Ureter (tissue), 1 donor: Measurements from ENCODE around the gene SRL. TPM values are rescaled to one million over a fixed set of nuclear protein-coding genes. Genes with fewer than 3 reads are reported as not detected.

Experiments
- DNase-seq: peaks from one replicate; pipeline ENCODE4 v3.0.0-alpha.2; 2020; ENCODE audit warnings: low spot score
- total RNA-seq: library from RNA; stranded (reverse); gene quantifications from one replicate; pipeline ENCODE4 v1.2.4, GENCODE V29; 2023
- donor health status: DM: yes; HTN: yes; CAD: no.

The SRL gene
- 10.1 TPM for total RNA-seq

DNA sequence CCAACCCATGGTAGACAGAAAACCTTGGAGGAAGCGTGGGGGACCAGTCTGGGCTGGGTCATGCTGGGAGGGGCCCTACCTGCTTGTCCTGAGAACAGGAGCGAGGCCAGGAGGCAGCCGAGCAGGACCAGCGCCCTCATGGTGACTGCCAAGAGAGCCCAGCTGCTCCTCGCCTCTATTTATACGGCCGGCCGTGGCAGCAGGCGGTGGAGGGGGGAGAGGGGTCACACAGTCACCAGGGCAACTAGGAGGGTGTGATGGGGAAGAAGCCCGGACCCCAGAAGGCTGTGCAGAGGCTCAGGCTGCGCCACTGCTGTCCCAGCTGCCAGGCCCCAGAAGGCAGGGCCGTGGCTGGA is at the start of gene SRL:
TSS of gene SRL (minus strand) at position 153 of the 356 bp plus-strand sequence. CDS start at position 140, 13 bp downstream.
- no peak for DNase-seq

DNA sequence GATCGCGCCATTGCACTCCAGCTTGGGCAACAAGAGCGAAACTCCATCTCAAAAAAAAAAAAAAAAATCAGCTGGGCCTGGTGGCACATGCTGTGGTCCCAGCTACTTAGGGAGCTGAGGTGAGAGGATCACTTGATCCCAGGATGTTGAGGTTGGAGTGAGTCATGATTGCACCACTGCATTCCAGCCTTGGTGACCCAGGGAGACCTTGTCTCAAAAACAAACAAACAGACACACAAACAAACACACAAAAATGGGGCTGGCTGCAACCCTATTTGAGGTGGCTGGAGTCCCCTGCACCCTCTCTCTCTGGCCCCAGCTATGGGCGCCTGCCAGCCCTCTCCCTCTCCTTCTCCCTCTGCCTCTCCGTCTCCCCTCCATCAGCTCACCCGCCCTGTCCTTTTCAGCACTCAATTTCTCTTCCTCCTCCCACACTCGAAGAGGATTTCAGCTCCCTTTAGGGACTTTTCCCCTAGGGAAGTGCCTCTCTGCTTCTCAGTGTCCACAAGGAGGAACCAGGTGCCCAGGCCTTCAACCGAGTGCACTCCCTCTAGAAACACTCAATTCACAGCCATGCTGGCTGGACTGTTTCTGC is 48.5 kb upstream of the SRL start:
- DNase-seq, result no peak

DNA sequence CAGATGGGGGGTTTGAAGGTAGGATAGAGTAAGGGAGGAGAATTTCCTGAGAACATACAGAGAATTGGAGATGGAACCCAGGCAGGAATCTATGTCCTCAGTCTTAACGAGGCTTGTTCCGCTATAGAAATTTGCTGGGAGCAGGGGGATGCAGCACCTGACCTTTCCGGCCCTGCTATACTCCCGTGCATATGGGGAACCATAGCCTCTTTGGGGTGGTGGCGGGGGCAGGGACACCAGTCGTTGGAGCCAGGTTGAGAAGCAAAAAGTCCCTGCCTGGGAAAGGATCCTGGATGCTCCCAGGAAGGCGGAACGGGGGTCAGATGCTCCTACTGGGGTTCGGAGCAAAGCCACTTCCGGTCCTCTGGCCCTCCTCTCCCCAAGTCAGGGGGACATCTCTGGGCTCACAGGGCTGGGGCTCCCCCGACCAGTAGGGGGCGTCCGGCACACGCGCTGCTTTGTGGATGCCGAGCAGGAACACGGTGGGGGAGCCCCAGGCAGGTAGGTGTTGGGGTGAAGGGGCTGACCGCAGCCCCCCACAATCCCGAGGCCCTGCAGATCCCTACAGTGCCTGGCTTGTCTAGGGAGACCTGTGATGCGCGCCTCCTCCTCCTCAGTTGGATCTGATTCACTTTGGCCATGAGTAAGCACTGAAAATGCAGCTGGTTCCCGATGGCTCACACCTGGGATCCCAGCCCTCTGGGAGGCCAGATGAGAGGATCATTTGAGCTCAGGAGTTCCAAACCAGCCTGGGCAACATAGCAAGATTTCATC is 46.5 kb upstream of the SRL start:
- peak; percentile 74 for DNase-seq

DNA sequence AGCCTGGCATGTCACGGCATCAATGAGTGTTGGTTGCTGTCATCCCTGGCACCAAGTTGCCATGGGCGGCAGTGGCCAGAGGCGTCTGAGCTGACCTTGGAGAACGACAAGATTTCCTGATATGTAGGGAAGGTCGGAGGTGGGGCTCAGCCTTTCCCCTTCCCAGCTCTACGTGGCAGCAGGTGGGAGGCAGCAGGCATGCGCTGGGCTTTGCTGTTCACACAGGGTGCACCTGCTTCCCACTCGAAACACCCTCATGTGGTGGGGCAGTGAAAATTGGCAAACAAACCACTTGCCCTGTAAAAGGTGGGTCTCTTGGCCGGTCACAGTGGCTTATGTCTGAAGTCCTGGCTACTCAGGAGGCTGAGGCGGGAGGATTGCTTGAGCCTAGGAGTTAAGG is 43.3 kb upstream of the SRL start:
- no peak for DNase-seq

DNA sequence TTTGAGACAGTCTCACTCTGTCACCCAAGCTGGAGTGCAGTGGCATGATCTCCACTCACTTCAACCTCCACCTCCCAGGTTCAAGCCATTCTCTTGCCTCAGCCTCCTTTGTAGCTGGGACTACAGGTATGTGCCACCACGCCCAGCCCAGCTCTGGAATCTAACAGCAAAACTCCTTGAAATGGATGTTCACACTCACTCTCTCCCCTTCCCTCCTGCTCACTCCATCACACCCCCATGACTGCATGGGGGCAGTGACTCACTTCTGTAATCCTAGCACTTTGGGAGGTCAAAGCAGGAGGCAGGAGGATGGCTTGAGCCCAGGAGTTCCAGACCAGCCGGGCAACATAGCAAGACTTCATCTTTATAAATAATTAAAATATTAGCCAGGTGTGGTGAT is 42.1 kb upstream of the SRL start:
- no peak for DNase-seq

DNA sequence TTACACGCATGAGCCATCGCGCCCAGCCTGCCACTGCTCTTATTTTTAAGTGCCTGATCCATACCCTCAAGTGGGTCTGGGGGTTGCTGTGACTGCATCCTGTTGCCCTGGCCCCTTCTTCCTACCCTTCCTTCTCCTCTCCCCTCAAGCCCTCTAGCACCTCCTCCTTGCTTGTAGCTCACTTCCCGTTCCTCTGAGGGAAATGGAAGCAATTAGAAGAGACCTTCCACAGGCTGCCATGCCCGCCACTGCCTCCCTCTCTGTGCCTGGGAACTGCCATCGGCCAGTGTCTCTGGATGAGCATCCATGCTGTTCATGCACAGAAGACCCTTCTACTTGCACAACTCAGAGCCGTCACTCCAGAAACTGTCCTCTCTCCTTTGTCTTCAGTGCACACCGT is 41.6 kb upstream of the SRL start:
- no peak for DNase-seq

DNA sequence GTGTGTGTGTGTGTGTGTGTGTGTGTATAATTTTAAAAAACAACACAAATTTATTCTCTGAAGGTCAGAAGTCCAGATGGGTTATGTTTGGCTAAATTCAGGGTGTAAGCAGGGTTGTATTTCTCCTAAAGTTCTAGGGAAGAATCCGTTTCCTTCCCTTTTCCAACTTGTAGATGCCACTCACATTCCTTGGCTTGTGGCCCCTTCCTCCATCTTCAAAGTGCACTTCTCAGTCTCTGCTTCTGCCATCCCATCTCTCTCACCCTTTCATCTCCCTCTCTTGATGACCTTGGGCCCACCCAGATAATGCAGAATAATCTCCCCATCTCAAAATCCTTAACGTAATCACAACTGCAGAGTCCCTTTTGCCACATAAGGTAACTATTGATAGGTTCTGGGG is 38.7 kb upstream of the SRL start:
- DNase-seq, result no peak

DNA sequence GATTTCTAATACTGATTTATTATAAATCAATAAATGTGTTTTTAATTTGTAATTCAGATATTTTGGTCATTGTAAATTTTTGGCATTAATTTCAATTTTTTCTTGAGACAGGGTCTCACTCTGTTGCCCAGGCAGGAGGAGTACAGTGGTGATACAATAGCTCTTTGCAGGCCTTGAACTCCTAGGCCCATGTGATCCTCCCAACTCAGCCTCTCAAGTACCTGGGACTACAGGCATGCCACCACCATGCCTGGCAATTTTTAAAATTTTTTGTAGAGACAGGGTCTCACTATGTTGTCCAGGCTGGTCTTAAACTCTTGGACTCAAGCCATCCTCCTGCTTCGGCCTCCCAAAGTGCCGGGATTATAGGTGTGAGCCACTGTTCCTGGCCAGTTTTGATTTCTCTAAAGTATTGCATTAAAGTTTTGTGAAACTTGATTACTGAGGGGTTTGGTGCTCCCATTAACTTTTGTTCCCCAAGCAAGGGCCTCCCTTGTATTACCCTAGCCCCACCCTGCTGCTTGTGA is 36.2 kb upstream of the SRL start:
- DNase-seq, result no peak

DNA sequence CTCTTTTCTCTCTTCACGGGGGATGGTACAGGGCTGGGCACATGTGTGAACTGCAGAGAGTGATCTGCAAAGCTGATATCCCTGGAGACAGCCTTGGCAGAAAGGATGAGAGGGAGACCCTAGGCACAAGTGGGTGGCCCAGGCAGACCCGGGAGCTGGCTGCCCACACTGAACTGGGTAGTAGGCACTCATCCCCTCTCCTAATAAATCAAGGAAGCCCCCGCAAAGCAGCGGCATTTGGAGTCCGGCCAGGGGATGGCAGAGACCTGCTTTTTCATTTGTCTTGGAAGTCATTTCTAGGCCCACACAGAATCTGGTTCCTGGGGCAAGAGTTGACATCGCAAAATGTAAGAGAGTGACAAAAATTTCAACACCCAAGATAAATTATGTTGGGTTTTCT is 34.0 kb upstream of the SRL start:
- no peak for DNase-seq

DNA sequence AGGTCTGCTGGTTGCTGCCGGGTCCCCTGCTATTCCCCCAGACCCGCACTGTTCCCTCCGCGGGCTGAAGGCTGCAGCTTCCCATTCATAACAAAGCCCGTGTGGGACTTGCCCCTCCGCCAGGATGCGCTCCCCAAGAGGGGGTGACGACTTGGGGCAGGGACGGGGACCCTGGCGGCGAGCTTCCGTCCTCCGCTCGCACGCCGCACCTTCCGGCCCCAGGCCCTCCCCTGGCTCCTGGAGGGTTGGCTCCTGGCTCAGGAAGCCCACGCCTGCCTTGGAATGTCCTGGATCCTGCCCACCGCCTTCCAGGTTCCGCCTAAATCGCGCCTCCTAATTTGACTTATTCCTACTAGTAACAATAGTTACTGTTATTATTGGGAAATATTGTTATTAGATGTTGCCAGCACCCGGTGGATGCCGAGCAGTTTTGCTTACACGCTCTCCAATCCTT is 32.0 kb upstream of the SRL start:
- DNase-seq, result peak; percentile 61

DNA sequence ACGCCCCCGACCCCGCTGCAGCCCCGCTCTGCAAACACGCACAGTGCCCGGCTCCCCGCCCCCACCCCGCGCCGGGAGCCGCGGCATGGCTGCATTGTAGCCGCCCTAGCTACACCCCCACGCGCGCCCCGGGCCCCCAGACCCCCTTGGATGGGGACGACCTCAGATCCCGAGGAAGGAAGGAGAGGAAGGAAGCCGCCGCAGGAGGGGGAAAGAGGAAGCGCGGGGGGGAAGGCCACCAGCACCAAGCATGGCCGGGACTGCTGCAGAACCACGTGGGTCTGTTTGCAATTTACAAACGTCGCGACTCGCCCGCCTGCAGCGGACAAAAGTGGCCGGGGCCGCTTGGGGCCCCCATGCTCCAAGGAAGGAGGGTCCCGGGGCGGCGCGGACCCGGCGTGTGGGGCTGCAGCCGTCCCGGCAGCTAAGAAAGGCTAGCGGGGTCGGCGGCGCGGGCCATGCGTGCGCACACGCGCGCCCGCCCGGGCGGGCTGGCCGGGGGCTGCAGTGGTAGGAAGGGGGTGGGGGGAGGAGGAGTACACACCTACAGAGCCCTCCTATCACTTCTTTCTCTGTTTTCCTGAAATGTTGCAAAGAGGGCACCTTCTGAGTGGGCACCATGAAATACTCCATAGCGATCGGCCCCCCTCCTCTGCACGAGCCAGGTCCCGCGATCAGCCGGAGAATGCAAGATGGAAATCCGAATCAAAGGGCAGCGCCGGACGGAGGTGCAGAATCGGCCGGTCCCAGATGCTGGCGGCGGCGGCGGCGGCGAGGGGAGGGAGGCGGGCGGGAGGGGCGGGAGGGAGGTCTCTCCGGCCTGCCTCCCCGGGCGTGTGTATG is 30.5 kb upstream of the SRL start:
- peak; percentile 75 for DNase-seq

DNA sequence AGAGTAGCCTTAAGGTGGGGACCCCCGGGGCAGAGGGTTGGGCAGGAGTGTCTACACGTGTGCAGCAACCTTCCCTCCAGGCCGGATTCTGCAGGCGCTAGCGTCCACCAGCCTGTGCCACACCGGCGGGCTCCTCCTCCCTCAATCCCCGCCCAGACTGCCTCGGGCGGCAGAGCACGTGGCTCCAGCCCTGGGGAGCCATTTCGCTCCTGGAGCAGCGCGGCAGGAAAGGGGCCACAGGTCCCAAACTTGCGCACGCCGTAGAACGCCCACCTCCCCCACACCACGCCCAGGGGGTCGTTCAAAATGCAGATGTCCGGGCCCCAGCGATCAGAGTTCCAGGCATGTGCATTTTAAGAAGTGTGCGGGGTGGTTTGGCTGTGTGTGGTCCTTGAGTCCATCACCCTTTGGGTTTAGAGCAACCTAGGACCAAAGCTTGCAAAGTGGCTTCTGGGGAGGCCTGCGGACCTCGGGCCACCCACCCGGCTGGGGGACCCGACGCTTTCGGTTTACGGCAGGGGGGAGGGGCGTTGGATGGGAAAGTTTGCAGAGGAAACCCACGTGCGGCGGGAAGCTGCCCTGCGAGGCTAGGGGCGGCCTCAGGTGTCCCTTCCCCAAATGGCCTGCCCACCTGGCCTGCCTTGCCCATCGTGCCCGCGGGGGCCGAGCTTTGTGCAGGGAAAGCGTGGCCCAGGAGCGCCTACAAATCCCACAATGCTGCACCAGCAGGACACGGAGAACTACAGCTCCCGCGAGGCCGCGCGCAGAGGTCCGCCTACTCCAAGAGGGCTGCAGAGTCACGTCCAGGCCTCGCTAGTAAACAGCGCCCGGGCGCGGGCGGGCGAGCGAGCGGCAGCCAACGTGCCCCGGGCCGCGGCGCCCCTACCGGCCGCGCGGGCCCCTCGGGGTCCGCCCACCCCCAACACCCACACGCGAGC is 29.6 kb upstream of the SRL start:
- DNase-seq, result peak; percentile 95

DNA sequence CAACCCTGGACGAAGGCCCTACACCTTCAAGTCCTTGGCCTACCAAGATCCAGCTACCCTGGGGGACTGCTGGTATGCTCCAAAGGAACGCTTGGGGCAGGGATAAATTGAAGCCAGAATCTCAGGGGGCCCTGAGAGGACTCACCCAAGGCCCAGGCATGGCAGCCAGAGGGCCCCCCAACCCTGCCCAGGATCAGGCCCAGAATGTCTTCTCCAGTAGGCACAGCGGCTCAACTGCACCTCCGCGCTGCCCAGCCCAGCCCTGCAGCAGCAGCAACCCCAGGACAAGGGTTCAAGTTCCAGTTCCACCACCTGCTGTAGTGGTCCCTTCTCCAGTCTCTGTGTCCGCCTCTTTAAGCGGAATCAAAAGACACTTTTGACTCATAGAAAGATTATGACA is 28.7 kb upstream of the SRL start:
- no peak for DNase-seq

DNA sequence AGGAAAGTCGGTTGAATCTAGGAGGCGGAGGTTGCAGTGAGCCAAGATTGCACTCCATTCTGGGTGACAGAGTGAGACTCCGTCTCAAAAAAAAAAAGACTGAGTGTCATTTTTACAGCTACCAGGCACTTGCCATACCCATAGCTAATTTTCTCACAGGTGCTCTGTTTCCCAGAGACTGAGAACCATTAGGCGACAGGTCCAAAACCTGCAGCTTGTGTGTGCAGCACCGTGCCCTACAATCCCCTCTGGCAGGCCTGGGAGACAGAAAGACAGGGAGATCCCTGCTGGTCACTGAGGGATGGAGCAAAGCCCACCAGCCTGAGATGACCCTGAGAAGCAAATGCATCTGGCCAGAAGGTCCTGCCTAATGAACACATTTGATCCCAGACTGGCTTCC is 28.2 kb upstream of the SRL start:
- DNase-seq, result no peak

DNA sequence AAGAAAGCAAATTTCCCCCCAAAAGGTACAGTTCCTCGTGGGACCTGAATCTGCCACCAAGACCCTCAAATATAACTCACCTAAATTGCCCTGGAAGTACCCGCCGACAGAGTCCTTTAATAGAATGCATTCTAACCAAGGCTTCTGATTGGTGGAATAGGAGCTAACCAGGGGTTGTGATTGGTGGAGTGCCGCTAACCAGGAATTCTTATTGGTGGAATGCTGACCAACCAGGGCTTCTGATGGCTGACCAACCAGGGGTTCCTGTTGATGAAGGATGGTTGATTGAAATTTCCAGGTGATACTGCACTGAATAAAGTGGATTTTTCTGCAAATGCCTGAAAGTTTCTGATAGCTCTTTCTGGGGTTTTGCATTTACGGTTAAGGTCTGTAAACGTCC is 24.5 kb upstream of the SRL start:
- DNase-seq, result no peak

DNA sequence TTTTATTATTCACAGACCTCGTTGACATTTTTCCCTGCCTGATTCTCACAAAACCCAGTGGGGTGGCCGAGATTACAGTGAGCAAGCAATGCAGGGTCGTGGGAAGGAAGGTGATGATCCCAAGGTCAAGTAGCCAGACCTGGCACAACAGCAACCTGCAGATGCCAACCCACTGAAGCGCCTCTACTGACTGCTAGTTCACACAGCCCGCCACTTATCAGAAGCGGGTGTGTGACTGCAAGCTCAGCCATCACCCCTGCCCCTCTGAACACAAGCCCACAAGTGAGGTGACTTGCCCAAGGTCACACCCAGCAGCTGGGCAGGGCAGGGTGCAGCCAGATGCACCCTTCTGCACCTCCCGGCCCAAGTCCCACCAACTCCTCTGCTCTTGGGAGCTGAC is 23.8 kb upstream of the SRL start:
- no peak for DNase-seq

DNA sequence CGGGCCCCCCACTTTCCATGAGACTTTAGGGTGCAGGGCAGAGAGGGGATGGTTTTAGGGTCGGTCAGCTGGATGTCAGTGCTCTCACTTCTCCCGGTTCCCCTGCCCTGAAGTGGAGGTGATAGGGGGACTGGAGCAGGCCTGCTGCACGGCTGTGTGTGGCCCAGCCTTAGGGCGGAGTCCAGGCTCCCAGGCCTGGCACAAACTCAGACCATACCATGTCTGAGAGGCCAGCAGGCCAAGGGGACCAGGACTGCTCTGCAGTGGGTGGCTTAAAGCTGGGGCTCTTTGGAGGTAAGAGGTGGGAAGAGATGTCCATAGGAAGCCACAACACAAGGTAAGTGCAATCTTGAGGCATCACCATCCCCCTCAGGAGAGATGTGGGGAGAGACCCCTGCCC is 22.7 kb upstream of the SRL start:
- no peak for DNase-seq

DNA sequence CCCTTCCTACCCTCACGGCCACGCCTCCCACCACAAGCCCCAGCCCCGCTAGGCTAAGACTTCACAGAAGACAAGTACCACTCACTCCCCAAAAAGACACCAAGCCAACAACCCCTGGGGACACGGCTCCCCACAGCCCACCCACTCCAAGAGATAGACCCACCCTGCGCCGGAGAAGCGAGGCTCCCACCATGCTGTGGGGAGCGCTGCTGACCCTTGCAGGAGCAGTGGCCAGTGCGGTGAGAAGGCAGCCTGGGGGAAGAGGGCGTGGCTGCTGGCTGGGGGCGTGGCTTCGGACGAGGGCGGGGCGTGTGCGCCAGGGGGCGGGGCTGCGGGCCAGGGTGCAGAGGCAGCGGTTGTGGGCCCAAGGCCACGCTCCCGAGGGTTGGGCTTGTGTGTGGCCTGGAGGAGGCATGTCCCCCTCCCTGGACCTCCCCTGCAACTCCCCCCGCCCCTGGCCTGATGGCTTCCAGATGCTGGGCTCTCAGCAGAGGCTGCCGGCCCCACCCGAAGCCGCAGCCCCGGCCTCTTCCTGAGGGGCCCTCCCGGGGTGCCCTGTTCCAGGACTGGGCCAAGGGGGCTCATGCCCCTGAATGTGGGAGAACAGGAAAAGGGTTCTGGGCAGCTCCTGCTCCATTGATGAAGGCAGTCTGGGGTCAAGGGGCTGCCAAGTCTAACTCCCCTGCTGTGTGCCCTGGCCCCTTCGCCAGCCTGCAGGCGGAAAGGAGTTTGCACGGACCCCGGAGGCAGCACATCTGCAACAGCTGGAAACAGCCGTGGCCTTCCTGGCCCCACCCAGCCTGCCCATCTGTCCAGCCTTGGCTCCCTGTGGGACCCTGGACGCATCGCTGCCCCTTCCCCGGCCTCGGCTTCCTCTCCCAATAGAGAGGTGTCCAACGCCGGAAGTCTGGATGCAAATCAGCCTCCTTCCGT is 21.9 kb upstream of the SRL start:
- DNase-seq, result peak; percentile 82

DNA sequence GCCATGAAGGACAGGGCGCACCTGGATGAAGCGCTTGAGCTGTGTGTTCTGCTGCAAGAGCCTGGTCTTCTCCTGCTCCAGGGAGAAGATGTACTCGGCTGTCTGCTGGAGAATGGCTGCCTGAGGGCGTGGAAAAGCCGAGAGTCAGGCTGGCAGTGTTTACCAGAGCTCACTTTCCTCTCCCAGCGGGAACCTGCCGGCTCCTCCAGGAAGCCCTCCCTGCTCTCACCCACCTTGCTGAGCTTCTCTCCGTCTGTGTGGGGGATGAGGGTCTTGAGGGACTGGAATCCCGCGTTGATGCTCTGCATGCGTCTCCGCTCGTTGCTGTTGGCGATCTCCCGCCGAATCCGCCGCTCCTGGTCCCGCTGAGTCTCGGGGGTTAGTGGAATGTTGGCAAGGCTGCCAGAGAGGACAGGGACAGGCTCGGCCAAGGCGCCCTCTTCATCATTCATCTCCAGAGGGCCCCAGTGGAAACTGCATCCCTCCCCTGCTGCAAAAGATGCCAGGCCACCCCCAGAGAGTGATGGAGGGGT is 20.5 kb upstream of the SRL start:
- no peak for DNase-seq

DNA sequence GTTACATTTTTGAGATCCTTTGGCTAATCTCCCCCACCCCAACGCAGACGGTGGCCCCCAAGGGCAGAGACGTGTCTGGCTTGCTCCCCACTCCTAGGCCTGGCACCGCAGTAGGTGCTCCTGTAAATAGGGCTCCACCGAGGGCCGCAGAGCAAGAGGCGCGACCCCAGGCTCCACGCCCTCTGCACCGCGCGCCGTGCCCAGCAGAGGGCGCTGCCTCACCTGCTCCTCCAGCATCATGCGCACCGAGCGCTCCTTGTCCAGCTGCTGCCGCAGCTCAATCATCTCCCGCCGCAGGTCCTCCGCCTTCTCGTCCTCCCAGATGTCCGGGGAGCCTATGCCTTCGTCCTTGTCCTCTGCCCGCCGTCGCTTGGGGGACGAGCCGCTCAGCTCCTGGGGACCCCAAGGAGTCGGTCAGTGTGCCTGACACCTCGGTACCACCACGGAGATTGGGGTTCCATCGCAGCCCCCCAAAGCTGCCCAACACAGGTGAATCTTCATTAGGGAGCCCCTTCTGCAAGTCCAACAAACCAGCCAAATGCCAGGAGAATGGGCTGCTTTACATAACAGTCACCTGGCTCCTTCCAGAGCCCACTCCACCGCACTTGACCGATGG is 19.8 kb upstream of the SRL start:
- no peak for DNase-seq
